Effector CD8-positive, alpha-beta T cell (primary cell): ENCODE results near the gene ATN1.
"Not testable (repeated sequence)": the region's sequence is repeated elsewhere in the genome, so short reads cannot be mapped to it uniquely, and the experiment has no call there.

Experiments
- DNase-seq: peaks from one replicate; lab custom pipeline; 2025; lab: John Stamatoyannopoulos, UW
- total RNA-seq, 4 experiments: gene quantifications; one replicate each; lab custom pipeline; 2026; lab: John Stamatoyannopoulos, UW

The ATN1 gene, protein sequence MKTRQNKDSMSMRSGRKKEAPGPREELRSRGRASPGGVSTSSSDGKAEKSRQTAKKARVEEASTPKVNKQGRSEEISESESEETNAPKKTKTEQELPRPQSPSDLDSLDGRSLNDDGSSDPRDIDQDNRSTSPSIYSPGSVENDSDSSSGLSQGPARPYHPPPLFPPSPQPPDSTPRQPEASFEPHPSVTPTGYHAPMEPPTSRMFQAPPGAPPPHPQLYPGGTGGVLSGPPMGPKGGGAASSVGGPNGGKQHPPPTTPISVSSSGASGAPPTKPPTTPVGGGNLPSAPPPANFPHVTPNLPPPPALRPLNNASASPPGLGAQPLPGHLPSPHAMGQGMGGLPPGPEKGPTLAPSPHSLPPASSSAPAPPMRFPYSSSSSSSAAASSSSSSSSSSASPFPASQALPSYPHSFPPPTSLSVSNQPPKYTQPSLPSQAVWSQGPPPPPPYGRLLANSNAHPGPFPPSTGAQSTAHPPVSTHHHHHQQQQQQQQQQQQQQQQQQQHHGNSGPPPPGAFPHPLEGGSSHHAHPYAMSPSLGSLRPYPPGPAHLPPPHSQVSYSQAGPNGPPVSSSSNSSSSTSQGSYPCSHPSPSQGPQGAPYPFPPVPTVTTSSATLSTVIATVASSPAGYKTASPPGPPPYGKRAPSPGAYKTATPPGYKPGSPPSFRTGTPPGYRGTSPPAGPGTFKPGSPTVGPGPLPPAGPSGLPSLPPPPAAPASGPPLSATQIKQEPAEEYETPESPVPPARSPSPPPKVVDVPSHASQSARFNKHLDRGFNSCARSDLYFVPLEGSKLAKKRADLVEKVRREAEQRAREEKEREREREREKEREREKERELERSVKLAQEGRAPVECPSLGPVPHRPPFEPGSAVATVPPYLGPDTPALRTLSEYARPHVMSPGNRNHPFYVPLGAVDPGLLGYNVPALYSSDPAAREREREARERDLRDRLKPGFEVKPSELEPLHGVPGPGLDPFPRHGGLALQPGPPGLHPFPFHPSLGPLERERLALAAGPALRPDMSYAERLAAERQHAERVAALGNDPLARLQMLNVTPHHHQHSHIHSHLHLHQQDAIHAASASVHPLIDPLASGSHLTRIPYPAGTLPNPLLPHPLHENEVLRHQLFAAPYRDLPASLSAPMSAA (N-terminal part only)
- 7.8 to 23.2 (median 17.3) reads per million in 4 experiments for total RNA-seq

DNA sequence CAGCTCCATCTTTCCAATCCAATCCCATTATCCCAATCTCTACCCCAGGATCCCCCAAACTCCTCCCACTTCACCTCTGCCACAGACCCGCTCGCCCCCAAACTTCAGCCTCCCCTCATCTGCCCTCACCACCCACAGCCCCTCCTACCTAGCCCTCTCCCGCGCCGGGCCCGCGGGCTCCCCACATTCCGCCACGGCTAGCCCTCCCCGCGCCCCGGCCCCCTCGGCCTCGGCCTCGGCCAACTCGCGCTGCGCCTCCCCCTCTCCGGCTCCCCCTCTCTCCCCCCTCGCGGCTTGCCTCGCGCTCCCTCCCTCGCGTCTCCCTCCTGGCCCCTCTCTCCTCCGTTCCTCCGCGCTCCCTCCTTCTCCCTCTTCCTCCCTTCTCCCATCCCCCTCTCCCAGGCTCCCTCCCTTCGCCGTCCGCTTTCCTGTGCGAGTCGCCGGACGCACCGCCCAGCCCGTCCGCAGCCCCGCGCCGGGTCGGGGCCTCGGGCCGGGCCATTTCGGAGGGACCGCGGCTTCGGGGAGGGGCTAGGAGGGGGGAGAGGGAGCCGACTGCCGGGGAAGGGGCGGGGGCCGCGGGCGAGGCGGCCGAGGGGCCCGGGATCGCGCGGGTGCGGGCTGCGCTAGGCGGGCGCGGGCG lies at the start of gene ATN1:
TSS of gene ATN1 (plus strand) at position 581 of the 643 bp plus-strand sequence. CDS start 6,043 bp downstream, outside the sequence.
- DNase-seq = no peak

DNA sequence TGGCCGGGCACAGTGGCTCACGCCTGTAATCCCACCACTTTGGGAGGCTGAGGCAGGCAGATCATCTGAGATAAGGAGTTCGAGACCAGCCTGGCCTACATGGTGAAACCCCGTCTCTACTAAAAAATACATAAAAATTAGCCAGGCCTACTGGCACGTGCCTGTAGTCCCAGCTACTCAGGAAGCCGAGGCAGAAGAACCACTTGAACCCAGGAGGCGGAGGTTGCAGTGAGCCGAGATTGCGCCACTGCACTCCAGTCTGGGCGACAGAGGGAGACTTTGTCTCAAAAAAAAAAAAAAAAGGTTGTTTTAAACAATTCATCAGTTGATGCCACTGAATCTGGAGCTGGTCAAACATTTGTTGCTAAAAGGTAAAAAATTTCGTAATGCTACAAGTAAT lies 47.9 kb upstream of the ATN1 start:
- DNase-seq = not testable (repeated sequence)

DNA sequence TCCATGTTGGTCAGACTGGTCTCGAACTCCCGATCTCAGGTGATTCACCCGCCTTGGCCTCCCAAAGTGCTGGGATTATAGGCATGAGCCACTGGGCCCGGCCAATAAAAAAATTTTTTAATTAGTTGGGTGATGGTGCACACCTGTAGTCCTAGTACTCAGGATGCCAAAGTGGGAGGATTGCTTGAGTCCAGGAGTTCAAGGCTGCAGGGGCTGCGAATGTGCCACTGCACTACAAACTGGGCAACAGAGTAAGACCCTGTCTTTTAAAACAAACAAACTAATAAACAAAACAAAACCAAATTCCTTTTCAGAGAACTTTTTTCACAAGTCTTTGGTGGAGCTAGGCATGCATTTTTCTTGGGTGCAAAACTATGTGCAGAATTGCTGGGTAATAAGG lies 44.5 kb upstream of the ATN1 start:
- no peak for DNase-seq

DNA sequence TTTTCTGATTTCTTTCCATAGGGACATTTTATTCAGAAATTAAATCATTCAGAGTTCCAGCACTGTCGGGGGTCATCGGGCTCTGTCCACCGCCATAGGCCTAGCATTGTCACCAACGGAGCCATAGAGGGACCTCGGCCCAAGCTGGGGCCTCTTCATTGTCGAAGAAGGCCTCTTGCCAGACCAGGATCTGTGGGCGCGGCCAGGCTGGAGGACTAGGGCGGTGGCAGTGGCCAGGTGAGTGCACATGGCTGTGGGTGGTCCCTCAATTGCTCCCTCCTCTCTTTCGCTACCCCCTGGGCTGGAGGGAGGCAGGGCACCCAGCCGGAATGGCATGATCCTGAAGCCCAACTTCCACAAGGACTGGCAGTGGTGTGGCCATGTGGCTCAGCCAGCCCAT lies 44.1 kb upstream of the ATN1 start:
- no peak for DNase-seq

DNA sequence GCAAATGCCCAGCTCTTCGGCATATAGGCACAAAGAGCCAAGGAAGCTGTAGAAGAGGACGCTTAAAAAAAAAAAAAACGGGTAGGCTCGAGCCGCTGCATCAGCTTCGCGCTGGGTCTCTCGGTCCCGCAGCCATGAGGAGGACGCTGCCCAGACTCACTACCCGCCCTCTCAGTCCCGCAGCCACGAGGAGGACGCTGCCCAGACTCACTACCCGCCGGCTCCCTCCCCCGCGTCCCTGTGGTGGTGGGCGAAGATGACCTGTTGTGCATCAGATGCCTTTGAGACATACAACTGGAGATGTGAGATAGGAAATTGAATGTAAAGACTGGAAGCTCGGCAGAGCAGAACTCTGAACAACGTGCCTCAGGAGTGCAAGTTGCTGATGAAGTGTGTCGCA lies 43.2 kb upstream of the ATN1 start:
- DNase-seq = no peak

DNA sequence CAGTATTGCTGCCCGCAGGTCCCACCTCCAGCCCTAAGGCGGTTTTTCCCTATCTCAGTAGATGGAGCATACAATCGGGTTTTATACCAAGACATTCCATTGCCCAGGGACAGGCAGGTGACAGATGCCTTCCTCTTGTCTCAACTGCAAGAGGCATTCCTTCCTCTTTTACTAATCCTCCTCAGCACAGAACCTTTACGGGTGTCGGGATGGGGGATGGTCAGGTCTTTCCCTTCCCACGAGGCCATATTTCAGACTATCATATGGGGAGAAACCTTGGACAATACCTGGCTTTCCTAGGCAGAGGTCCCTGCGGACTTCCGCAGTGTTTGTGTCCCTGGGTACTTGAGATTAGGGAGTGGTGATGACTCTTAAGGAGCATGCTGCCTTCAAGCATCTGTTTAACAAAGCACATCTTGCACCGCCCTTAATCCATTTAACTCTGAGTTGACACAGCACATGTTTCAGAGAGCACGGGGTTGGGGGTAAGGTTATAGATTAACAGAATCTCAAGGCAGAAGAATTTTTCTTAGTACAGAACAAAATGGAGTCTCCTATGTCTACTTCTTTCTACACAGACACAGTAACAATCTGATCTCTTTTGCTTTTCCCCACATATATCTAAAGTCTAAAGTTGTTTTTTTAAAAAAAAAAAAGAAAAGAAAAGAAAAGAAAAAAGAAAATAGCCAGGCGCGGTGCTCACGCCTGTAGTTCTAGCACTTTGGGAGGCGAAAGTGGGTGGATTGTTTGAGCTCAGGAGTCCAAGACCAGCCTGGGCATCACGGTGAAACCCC lies 41.4 kb upstream of the ATN1 start:
- DNase-seq = not testable (repeated sequence)

DNA sequence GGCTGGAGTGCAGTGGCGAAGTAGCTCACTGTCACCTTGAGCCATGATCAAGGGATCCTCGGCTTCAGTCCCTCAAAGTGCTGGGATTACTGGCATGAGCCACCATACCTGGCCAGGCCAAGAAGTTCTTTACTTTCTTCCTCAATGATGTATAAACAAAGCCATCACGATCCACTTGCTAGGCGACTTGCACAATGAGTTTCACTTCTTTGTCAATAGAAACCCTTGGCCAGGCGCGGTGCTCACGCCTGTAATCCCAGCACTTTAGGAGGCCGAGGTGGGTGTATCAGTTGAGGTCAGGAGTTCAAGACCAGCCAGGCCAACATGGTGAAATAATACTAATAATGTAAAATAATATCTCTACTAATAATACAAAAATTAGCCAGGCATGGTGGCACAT lies 40.3 kb upstream of the ATN1 start:
- DNase-seq = no peak

DNA sequence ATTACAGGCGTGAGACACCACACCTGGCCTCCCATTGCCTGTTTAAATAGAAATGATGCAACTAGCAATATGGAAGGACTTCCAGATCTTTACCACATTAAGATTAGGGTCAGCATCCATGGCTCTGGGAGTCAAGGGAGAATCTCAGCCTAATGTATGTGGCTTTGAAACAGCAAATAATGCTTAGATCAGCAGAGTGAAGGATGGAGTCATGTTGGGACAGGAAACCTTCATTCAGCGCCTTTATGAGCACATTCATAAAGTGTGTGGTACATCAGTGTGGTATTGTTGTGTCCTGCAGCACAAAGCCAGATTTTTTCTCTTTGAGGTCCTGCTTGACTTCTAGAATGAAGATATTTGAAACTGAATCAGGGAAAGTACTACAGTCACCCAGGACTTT lies 39.4 kb upstream of the ATN1 start:
- DNase-seq = no peak

DNA sequence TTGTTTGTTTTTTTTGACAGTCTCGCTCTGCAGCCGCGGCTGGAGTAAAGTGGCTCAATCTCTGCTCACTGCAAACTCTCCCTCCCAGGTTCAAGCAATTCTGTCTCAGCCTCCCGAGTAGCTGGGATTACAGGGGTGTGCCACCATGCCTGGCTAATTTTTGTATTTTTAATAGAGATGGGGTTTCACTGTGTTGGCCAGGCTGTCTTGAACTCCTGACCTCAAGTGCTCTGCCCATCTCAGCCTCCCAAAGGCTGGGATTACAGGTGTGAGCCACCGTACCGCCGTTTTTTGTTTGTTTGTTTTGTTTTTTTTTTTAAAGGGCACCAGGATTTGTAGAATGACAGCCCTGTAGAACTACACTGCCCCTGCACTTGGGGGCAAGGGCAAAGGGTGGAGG lies 39.0 kb upstream of the ATN1 start:
- DNase-seq = not testable (repeated sequence)

DNA sequence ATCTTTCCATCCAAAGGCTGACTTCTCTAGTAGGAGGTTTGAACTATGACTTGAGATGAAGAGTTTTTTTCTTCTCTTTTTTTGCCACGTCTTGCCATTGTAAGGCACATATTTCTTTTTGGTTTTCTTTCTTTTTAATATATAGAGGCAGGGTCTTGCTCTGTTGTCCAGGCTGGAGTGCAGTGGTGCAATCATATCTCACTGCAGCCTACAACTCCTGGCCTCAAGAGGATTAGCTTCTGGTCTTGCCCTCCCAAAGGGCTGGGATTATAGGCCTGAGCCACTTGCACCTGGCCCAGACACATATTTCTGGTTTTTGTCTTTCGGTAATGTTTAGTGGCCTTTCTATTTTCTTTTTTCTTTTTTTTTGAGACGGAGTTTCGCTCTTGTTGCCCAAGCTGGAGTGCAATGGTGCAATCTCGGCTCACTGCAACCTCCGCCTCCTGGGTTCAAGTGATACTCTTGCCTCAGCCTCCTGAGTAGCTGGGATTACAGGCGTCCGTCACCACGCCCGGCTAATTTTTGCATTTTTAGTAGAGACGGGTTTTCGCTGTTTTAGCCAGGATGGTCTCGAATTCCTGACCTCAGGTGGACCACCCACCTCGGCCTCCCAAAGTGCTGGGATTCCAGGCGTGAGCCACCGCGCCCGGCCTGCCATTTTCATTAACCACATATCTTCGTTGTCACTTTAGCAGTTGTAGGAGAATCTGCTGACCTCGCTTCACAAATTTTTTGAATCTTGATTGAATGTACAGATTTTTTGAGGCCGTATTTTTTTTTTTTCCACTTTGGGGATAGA lies 37.8 kb upstream of the ATN1 start:
- DNase-seq = not testable (repeated sequence)

DNA sequence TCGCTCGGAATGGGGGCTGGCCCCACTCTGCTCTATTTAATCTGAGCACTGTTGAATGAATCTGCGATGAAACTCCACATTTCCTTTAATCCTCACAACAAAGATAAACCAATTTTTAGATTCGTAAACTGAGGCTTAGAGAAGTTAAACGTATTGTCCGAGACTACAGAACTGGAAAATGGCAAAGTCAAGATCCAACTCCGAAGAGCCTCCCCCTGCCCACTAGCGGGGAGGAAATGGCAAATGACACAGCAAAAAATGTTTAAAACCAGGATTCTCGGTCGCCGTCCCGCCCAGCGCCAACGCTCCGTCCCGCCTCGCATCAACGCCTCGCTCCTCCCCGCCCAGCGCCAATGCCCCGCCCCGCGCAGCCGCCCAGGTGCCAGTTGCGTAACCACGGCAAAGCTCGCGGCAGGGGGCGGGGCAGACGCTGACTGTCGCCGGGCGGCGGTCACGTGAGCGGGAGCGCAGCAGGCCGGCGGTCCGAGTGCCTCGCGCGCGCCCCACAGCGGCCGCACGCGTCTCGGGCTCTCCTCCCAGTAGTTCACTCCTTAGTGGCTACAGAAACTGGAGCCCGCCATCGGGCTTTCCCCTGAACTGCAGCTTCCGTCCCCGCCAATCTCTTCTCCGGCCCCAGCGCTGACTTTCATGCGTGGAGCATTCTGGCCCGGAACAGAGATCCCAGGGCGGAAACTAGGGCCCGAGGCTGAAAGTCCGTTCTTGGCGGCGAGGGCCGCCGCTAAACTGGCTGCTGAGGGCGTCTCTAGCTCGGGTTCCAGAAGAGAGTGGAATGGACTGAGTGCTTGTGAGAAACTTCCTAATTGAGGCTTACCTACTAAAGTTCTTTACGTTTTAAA lies 36.7 kb upstream of the ATN1 start:
- peak; percentile 97 for DNase-seq

DNA sequence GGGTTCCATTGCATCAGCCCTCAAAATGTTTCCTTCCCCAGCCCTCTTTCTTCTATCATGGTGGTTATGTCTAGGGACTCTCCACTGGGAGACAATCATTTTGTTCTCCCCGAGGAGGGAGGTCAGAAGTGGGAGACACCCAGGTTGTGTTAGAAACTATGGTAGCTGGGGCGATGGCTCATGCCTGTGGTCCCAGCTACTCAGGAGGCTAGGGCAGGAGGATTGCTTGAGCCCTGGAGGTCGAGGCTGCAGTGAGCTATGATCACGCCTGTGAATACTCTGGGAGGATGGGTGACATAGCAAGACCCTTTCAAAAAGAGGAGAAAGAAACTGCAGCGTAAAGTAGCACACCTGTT lies 36.1 kb upstream of the ATN1 start:
- DNase-seq = no peak

DNA sequence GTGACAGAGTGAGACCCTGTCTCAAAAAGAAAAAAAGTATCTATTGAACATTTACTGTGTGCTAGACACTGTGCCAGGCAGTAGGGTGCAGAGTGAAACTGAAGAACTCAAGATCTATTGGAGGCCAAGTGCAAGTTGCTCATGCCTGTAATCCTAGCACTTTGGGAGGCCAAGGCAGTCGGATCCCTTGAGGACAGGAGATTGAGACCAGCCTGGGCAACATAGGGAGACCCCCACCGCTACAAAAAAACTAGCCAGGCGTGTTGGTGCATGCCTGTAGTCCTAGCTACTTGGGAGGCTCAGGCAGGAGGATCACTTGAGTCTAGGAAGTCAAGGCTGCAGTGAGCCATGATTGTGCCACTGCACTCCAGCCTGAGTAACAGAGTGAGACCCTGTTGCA lies 35.1 kb upstream of the ATN1 start:
- not testable (repeated sequence) for DNase-seq

DNA sequence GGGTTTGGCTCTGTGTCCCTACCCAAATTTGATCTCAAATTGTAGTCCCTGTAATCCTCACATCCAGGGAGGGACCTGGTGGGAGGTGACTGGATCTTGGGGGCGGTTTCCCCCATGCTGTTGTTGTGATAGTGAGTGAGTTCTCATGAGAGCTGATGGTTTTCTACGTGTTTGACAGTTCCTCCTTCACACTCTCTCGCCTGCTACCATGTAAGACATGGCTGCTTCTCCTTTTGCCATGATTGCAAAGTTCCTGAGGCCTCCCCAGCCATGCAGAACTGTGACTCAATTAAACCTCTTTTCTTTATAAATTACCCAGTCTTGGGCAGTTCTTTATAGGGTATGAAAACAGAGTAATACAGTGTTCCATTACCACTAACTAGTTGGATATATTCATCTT lies 33.4 kb upstream of the ATN1 start:
- DNase-seq = no peak

DNA sequence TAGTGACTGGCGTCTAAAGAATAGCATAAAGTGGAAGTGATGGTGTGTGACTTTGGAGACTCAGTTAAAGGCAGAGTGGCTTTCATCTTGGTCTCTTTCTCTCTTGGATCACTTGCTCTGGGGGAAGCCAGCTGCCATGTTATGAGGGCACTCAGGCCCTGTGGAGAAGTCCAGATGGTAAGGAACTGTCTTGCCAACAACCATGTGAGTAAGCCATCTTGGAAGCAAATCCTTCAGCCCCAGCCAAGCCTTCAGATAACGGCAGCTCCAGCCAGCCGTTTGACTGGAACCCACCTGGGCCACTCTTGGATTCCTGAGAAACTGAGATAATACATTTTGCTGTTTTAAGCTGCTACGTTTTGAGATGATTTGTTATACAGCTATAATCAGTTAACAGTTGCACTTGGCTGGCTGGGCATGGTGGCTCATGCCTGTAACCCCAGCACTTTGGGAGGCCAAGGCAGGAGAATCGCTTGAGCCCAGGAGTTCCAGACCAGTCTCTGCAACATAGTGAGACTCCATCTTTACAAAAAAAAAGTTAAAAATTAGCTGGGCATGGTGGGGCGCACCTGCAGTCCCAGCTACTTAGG lies 30.8 kb upstream of the ATN1 start:
- DNase-seq = no peak

DNA sequence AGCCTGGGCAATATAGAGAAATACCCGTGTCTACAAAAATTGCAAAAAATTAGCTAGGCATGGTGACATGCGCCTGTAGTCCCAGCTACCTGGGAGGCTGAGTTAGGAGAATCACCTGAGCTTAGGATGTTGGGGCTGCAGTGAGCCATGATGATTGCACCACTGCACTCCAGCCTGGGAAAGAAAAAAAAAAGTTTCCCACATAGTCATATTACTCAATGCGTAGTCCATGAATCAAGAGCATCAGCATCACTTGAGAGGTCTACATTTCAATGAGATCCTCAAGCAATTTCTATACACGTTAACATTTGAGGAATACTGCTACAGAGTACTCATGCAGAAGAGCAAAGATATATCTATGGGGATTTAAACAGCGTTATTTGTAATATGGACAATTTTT lies 28.3 kb upstream of the ATN1 start:
- DNase-seq = no peak

DNA sequence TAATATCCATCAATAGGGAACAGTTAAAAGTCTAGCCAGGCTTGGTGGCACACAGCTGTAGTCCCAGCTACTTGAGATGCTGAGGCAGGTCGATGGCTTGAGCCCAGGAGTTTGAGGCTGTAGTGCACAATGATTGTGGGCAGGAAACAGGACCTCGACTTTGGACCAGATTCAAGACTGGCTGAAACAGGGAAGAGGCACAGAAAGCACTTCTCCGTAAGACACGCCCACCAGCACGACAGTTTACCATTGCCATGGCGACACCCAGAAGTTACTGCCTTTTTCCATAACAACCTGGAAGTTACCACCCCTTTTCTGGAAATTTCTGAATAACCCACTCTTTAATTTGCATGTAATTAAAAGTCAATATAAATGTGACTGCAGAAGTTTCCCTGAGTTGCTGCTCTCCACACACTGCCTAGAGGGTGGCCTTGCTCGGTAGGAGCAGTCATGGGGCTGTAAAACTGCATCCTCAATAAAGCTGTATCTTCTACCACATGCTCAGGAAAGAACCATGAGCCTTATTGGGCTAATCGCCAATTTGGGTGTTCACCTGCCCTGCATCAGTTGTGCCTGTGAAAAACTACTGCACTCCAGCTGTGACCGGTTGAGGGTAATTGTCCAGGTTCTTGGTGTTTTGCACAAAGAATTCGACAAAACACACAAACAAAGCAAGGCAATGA lies 27.8 kb upstream of the ATN1 start:
- DNase-seq = no peak

DNA sequence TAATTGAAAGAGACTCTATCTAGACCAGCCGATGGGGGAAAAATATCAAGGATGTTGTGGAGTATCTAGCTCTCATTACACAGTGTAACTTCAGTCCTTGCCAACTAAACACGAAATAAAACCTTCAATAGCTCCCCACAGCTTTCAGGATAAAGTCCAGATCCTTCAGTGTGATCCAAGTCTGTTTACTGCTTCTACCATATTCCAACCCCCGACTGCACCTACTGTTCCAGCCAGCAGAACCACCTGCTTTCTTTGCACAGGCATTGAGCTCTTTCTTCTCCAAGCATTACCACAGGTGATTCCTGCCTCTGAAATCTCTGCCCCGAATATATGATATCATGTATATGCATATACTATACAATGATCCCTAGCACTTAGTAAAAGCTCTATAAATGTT lies 25.3 kb upstream of the ATN1 start:
- DNase-seq = no peak
